DMS 273 treated with DMSO at 0.1 percent for 48 hours (cell line): Measurements from ENCODE around the gene CD83.
"Not testable (repeated sequence)": the region's sequence is repeated elsewhere in the genome, so short reads cannot be mapped to it uniquely, and the experiment has no call there.

Experiments used
- DNase-seq: peaks from one replicate; lab custom pipeline; 2025; lab: John Stamatoyannopoulos, UW

Gene CD83, protein sequence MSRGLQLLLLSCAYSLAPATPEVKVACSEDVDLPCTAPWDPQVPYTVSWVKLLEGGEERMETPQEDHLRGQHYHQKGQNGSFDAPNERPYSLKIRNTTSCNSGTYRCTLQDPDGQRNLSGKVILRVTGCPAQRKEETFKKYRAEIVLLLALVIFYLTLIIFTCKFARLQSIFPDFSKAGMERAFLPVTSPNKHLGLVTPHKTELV

DNA sequence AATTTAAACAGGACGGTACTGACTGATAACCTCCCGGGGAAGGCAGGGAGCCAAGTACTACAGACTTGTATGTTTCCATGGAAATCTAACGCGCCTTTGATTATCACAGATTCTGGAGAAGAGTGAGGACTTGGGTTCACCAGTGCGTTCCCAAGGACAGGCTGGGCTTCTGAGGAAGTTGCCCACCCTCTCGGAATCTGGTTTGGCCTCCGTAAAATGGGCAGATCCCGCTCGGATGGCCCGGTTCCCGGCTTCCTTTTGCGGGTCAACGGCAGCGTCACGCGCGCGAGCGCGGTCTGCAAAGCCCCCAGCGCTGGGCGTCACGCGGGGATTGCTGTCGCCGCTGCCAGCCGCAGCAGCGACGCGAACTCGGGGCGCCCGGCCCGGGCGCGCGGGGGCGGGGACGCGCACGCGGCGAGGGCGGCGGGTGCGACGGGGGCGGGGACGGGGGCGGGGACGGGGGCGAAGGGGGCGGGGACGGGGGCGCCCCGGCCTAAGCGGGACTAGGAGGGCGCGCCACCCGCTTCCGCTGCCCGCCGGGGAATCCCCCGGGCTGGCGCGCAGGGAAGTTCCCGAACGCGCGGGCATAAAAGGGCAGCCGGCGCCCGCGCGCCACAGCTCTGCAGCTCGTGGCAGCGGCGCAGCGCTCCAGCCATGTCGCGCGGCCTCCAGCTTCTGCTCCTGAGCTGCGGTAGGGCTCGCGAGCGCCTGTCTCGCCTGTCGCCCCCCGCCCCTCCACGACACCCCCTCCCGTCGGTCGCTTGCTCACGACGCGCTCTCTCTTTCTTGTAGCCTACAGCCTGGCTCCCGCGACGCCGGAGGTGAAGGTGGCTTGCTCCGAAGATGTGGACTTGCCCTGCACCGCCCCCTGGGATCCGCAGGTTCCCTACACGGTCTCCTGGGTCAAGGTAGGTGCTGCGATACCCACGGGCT lies at the start of gene CD83:
CD83 (plus strand) TSS at position 615 of the 933 bp plus-strand sequence; CDS start at position 655, 40 bp downstream.
- DNase-seq: no peak

DNA sequence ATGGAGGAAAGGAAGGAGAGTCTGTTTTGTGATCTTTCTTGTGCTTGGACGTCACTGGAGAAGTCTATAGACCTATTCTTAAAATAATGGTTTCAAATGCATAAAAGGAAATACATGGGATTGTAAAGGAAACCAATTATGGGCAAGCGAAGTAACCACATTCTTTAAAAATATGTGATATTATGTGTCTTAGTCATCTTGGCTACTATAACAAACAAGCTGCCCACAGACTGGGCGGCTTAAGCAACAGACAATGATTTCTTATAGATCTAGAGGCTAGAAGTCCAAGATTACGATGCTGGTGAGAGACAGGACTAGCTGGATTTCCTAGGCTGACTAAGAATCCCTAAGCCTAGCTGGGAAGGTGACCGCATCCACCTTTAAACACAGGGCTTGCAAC lies 49.4 kb upstream of the CD83 start:
- no peak for DNase-seq

DNA sequence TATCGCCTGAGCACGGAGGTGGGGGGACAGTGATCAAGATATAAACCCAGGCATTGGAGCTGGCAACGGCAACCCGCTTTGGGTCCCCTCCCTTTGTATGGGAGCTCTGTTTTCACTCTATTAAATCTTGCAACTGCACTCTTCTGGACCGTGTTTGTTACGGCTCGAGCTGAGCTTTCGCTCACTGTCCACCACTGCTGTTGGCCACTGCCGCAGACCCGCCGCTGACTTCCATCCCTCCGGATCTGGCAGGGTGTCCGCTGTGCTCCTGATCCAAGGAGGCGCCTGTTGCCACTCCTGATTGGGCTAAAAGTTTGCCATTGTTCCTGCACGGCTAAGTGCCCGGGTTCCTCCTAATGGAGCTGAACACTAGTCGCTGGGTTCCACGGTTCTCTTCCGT lies 48.9 kb upstream of the CD83 start:
- no peak for DNase-seq

DNA sequence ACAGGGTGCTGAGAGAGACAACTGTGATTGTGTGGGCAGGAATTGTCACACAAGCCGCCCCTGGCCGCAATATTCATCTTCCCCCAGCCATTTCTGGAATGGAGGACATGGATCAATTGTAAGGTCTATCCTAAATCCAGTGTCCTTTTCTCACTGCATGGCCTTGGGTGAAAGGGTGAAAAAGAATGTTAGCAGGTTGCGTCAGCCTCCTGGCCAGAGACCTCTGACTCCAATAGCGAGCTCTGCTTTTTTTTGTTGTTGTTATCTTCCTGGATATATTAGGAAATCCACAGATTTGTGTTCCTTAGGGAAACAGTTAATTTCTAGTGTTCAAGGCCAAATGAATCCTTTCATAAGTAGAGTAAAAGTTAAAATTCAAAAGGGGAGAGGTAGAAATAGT lies 47.1 kb upstream of the CD83 start:
- DNase-seq: no peak

DNA sequence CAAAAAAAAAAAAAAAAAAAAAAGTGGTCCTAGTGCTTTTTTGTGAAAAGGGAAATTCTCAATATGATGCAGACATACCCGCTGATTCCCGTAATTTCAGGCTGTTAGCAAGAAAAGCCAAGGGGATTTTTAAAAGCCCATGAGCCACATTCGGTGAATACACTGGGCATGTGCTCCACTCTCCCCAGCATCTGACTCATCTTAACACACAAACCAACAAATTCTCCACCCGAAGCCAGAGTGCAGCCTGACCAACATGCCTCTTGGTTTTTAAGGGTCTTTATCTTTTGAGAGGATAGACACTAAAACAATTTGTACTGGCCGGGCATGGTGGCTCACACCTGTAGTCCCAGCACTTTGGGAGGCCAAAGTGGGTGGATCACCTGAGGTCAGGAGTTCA lies 45.5 kb upstream of the CD83 start:
- DNase-seq: no peak

DNA sequence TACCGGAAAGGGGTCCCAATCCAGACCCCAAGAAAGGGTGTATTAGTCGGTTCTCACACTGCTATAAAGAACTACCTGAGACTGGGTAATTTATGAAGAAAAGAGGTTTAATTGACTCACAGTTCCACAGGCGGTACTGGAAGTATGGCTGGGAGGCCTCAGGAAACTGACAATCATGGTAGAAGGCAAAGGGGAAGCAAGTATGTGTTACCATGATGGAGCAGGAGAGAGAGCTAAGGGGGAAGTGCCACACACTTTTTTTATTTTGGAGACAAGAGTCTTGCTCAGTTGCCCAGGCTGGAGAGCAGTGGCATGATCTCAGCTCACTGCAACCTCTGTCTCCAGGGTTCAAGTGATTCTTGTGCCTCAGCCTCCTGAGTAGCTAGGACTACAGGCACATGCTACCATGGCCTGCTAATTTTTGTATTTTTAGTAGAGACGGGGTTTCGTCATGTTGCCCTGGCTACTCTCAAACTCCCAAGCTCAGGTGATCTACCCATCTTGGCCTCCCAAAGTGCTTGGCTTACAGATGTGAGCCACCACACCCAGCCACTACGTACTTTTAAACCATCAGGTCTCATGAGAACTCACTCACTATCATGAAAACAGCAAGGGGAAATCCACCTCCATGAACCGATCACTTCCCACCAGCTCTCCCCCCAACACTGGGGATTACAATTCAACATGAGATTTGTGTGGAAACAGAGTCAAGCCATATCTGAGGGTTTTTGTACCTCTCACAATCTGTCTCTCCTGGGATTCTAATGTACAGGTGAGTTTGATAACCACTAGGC lies 43.8 kb upstream of the CD83 start:
- not testable (repeated sequence) for DNase-seq

DNA sequence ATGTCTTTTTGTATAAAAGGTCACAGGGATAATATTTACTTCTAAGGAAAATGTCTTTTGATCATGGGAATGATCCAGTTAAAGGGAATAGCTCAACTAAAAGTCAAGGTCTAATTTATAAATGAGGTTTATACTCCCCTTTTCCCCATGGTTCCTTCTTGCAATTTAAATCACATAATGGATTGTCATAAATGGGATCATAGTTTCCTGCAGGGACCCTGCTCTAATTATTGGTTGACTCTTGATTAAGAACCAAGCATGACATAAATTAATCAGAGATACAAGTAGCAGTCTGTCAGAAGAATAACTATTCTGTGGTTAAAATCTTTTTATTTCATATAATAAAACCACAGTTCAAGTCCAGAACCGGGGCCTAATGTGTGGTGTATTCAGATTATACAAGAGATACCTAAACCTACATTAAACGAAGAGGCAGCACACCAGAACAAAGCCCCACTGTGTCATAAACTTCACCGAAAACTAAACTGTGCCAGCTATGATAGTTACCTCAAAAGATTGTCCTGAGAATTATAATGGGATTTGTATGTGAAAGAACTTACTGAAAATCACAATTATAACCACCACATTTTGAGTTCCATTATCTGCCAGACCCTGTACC lies 43.0 kb upstream of the CD83 start:
- DNase-seq: no peak

DNA sequence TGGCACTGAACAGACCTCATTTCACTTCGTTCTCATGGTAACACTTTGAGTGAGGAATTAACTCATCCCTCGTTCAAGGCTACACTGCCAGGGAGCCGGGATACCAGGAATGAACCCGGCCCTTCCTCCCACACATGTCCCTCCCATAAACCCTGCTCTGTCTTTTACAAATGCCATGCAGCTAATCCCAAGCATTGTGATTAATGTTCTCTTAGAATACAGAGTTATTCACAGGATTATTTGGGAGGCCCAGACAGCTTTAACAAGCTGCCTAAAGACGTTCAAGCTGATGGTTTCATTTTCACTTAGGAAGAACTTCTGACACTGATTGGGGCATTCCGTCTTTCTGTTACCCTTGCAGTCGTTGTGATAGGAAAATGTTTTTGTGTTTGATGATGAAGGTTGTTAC lies 42.5 kb upstream of the CD83 start:
- DNase-seq: peak; percentile 14

DNA sequence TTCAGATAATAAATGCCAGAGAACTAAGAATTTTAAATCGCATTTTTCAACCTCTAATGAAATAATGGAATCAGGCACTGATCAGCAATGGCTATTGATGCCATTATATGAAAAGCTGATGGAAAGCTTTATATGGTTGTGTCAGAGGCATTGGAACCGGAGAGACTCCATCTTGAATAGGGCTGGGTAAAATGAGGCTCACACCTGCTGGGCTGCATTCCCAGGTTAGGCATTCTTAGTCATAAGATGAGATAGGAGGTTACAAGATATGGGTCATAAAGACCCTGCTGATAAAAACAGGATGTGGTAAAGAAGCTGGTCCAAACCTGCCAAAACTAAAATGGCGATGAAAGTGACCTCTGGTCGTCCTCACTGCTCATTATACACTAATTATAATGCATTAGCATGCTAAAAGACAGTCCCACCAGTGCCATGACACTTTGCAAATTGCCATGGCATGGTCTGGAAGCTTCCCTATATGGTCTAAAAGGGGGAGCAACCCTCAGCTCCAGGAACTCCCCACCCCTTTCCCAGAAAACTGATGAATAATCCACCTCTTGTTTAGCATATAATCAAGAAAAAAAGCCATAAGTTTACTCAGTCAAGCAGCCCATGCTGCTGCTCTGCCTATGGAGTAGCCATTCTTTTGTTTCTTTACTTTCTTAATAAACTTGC lies 40.2 kb upstream of the CD83 start:
- no peak for DNase-seq

DNA sequence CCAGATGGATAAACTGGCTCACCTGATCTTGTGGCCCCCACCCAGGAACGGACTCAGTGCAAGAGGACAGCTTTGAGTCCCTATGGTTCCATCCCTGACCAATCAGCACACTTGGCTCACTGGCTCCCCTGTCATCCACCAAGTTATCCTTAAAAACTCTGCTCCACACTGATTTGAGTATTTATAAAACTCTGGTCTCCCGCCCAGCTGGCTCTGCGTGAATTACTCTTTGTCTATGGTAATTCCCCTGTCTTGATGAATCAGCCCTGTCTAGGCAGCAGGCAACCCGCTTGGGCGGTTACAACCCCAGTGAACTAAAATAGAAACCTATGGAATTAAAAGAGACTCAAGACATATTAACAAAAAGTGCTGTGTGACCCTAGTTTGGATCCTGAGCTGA lies 38.1 kb upstream of the CD83 start:
- no peak for DNase-seq

DNA sequence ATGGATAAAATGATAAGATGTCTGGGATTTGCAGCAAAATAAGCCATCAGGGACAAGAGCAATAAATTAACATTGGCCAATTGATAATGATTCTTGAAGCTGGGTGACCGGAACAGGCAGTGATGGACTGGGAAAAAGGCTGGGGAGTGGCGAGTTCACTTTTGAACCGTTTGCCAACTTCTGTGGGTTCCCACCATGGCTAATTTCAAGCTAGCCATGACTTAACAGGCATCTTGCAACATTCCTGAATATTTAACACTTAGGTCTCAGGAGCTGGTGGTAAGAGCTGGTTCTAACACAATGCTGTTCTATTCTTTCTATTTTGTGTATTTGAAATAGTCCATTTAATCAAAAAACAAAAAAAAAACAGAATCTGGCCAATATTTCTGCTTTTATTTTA lies 37.6 kb upstream of the CD83 start:
- DNase-seq: no peak

DNA sequence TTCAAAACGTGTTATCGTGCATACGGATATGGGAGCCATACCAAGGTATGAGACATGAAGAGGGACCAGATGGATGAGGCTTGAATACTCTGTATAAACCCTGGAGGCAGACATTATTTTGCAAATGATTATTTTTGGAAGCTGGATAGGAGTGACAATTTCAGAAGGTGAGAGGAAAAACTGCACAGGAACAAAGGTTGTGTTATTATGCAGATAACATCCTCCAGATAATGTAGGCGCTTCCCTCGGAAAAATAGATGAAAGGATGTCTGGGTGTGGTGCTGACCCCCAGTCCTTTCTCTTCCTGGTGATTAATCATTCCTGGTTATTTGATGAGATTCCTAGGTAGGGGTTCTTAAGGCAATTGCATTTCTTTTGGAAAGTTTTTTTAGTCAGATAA lies 36.4 kb upstream of the CD83 start:
- DNase-seq: no peak

DNA sequence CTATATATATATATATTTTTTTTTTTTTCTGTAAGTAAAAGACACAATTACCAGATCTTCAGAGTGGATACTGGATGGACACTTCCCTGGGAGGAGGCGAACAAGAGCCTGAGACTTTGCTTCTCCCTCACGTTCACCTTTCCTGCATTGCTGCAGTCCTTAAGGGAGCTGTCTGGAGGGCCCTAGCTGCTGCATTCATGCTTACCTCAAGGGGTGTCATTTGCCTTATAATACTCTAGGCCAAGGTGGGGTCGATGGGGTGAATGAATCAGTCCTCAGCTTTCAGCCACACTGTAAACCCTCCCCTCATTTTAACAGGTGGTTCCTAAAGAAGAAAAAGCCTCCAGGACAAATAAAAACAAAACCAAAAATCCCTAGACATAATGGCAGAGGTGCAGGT lies 34.8 kb upstream of the CD83 start:
- DNase-seq: no peak

DNA sequence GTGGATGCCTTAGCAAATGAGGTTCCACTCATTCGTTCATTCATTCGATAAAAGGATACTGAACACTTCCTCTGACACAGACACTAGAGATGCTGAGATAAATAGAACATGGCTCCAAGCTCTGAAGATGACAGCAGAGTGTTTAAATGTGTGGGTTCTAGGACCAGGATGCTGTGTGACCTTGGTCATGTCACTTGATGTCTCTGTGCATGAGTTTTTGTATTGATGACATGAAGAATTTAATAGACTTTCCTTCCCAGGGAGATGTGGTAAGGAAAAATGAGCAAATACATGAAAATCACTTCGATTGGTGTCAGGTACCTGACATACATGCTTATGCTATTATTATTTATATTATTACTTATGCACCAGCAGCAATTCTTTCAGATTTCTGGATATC lies 34.3 kb upstream of the CD83 start:
- DNase-seq: no peak

DNA sequence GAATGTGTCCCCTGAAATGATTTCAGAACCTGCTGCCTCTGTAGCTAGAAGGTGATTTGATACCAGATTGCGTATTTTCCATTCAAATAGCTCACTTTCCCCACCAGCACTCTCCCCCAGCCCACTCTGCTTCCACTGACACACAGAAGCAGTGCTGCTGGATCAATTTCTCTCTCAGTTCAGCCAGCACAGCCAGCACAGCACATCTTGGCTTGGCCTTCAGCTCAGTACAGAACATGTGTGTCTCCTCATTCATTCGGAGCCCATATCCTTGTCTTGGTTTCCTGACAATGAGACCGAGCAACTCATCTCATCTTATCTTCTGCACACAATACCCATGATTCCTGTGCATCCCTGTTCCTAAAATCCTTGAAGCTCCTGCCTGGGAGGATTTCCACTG lies 33.8 kb upstream of the CD83 start:
- DNase-seq: no peak

DNA sequence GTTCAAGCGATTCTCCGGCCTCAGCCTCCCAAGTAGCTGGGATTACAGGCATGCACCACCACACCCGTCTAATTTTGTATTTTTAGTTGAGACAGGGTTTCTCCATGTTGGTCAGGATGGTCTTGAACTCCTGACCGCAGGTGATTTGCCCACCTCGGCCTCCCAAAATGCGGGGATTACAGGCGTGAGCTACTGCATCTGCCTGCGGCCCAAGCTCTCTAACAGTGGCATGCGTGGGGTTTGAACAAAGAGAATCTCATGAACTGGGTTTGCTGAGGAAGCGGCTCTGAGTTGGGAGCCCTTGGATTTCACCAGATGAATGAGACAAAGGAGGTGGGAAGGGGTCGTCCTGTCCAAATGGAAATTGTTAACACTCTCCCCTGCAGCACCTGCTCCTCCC lies 33.2 kb upstream of the CD83 start:
- no peak for DNase-seq

DNA sequence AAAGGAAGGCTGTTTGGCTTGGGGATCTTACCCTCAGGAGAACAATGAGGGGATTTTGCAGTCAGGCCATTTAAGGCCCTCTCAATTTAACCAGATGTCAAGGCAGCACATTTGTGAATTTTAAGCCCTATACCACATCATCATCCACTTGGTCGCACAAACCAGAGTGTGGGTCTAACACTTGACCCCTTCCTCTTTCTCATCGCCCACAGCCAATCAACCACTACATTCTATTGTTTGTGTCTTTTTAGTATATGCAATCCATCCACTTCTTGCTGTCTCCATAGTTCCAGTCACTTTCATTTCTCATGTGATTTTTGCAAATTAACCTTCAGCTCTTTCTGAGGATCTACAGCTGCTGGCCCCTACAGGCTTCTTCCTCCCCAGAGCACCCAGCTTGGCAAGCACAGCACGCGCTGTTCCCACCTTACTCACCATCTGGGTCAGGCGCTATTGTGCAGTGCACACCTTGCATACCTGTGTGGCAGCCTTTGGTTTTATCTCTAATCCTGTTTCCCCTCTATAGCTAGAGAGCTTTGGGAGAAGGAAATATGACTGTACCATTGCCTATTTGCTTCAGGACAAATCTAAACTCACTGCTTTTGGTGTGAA lies 32.3 kb upstream of the CD83 start:
- no peak for DNase-seq

DNA sequence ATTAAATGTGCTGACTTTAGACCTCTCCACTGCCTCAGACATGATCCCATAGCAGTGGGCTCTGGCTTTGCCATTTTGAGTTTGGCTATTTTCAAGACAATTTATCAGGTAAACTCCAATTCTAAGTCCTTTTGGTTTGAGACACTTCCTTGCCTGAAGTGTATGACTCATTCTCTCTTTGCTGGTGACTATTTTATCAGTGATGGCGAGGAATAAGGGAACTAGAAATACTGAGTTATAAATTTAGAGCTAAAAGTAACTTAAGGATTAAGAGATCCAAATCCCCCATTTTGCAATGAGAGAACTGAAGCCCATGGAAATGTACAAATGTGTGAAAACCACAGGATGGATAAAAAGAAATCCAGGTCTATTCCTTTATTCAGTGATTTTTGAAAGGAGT lies 30.9 kb upstream of the CD83 start:
- no peak for DNase-seq

DNA sequence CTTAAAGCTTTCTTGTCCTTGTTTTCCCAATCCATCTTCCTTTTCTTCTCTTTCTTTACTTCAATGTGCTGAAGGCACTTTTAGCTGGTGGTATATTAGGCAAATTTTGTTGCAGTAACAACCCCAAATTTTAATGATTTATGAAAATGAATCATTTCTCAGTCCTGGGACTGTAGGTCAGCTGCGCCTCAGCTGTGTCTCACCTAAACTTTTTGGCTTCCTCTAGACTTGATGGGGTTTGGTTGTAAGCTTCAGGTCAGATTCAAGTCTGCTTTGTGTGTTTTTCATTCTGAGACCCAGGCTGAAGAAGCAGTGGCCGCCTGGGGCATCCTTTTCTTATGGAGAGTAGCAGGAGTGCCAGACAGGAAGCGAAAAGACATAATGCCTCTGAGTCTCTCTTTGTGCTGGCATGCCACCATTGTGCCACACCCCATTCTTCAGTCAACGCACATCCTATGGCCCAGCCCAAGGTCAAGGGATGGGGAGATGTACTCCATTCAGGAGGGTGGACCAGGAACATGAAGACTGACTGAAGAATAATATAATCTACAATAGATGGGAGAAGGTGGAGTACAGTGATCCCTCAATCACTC lies 28.9 kb upstream of the CD83 start:
- DNase-seq: no peak

DNA sequence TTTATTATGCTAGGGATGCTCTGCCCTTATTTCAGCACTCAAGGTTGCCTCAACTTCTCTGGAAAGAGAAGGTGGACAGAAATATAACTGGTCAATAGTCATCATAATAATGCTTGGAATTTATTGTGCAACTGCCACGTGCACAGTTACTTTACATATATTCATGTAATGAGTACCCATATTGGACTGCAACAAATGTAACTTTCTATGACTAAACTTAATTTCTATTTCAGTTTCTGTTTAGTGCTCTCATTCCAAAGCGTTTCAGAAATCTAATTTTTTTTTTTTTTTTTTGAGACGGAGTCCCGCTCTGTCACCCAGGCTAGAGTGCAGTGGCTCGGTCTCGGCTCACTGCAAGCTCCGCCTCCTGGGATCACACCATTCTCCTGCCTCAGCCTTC lies 28.3 kb upstream of the CD83 start:
- no peak for DNase-seq
